Effector CD4-positive, alpha-beta T cell (primary cell): Measurements from ENCODE around the gene DYNLT2.
"Not testable (repeated sequence)": the region's sequence is repeated elsewhere in the genome, so short reads cannot be mapped to it uniquely, and the experiment has no call there.

Experiments
- DNase-seq: peaks from one replicate; pipeline ENCODE4 v3.0.0-alpha.2; 2020

DYNLT2 gene

DNA sequence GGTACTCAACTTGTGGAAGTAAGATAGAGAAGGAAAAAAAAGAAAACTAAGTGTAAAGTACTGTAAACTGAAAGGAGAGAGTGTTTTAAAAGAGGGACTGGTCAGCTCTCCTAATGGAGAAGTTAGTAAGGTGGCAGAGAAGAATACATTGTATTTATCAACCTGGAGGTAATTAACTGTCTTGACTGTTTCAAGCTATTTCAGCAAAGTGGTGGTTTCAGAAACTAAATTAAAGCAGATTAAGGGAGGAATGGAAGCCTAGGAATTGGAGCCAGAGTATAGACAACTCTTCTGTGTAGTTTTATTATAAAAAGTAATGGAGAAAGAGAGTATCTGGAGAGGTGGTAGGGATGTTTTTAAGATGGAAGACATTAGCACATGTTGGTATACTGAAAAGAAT is 24.4 kb downstream of the DYNLT2 start:
- DNase-seq: no peak

DNA sequence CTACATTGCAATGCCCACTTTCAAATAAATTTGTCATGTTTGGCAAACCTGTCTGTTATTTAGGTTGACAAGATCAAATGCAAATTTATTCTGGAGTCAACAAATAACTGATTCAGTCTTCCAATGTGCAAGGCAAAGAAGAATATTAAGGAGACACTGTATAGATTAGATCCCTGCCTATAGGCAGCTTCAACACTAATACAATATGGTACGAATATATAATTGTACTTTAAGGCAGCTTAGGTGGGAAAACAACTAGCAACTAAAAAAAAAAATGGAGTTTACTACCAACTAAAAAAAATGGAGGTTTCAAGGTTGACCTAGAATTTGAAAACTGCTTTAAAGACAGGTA is 25.3 kb downstream of the DYNLT2 start:
- no peak for DNase-seq

DNA sequence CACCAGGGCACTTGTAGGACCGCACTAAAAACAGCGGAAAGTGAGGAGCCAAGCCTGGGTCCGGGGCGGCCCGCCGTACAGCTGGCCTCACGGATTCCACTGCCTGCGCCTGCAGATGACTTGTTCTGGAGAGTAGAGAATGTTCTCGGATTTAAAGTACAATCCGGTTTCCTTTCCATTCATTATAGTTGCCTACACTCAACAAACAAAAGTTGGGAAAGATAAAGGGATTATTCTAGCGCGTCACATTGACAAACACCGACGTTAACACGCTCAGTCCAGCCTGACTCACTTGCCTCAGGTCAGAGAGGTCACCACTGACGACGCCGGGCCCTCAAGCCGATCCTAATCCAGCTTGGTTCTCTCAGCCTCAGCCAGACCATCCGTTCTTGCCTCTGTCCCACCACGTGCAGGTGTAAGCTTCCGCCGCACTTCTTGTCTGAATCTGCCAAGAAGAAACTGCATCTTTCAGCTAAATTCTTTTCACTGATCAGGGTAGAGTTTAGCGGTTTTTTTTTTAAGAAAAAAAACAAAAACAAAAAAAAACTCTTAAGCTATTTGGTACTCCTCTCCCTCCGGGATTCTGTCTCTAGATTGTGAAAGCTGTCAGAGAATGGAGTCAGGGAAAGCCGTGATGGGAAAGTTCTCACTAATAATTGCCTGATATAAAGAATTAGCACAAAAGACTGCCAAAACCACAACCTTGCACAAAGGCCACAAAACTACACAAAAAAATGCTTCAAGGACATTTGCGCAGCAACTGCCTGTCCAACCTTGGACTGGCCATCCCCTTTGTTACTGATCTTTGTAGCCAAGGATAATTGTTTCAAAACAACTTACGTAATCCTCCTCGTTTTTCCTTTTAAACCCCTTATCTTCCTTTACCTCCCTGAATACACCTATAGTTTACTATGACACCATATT is 26.0 kb downstream of the DYNLT2 start:
- DNase-seq: peak; percentile 3

DNA sequence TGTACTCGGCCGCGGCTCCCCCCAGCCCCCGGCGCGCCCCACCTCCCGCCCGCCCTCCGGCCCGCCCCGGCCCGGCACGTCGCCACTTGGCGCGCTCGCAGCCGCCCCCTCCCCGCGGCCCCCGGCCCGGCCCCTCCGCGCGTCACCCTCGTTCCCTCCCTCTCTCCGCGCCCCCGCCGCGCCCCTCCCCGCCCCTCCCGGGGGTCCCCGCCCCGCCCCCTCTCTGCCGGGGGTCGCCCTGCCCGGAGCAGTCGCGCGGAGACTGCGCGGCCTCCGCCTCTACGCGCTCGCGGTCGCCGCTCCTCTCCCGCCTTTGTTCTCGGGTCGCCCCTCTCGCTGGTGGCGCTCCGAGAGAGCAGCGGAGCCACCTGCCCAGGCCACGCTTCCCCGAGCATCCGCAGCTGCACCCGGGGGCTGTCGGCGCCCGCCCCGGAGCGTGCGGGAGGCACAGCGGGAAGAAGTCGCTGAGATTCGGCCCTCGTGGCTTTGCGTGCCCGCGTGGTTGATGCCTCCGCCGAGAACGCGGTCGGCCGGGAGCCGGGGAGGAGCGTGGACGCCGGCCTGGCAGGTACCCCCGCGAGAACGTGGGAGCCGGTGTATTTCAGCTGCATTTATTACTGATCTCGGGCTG is 26.8 kb downstream of the DYNLT2 start, which contains the start of gene PHF10:
Gene PHF10, minus strand, starts transcription at position 7 of the 631 bp plus-strand sequence. CDS start 569 bp downstream, outside the sequence.
- peak; percentile 62 for DNase-seq

DNA sequence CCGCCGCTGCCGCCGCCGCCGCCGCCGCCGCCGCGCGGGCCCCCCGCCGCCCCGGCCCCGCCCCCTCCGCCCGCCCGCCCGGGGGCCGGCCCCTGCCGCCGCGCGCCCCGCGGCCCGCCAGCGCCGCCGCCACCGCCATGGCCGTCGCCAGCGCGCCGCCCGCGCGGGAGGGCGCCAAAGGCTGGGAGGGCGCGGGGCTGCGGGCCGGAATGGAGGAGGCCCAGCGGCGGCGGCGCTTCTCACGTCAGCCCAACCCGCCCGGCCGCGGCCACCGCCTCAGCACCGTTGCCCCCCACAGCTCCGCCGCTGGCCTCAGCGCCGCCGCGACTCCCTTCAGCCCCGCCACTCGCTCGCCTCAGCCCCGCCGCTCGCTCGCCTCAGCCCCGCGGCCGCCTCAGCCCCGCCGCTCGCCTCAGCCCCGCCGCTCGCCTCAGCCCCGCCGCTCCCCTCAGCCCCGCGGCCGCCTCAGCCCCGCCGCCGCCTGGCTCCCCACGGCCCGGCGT is 27.3 kb downstream of the DYNLT2 start:
- peak; percentile 26 for DNase-seq

GRCh38 chr6:169723200-169723909 is 28.0 kb downstream of the DYNLT2 start:
- peak; percentile 51 for DNase-seq

GRCh38 chr6:169722362-169723199 is 28.8 kb downstream of the DYNLT2 start:
- peak; percentile 16 for DNase-seq

DNA sequence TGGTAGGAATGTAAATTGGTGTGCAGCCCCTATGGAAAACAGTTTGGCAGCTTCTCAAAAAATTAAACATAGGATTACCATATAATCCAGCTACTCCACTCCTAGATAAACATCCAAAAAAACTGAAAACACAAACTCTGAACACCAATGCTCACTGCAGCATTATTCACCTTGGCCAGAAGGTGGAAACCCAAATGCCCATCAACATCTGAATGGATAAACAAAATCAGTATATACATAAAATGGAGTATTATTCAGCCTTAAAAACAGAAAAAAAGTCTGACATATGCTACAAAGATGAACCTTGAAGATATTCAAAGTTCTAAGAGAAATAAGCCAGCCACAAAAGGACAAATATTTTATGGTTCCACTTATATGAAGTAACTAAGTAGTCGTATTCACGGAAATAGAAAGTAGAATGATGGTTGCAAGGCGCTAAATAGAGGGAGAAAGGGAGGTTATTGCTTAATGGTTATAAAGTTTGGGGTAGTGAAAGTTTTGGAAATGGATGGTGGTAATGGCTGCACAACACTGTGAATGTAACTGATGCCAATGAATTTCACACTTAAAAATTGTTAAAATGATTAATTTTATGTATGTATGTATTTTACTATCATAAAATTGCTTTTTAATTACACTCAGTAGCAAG is 31.0 kb downstream of the DYNLT2 start:
- DNase-seq: no peak

DNA sequence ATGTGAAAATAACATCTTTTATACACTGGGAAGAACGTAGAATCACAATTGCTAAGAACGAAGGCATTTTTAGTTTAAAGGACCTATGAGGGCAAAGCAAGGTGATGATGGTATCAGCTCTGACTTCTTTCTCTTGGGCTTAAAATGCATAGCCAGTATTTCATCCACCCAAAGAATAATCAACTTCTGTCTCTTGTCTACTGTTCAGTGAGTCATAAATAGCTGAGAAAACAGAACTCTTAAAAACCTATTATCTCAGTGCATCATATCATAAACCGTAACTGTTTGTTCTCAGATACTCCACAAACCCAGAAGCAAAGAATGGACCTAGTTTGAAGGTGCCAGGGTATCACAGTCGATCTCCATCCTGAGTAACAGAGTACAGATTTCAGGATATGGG is 32.3 kb downstream of the DYNLT2 start:
- DNase-seq: no peak

GRCh38 chr6:169714595-169714994 is 36.8 kb downstream of the DYNLT2 start:
- DNase-seq: no peak

- no peak for DNase-seq
Measured at GRCh38 chr6:169714178-169714577, 37.2 kb downstream of the DYNLT2 start.

DNA sequence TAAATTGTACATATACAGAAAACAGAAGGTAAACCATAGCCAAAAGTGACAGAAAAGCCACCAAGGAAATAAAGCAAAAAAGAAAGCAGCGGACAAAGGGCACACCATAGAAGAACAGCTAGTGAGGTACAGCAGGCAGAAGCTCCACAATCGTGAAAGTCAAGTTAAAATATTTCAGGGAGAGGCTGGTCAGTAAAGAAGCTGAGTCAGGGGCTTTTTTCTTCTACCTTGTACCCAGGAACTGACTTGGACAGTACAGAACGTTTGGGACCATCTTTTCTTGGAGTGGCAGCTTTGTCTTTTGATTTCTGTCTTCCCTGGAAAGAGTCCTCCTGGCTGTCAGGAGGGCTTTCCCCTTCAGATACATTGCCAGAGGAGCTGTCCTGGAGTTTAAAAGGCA is 41.4 kb downstream of the DYNLT2 start:
- no peak for DNase-seq

DNA sequence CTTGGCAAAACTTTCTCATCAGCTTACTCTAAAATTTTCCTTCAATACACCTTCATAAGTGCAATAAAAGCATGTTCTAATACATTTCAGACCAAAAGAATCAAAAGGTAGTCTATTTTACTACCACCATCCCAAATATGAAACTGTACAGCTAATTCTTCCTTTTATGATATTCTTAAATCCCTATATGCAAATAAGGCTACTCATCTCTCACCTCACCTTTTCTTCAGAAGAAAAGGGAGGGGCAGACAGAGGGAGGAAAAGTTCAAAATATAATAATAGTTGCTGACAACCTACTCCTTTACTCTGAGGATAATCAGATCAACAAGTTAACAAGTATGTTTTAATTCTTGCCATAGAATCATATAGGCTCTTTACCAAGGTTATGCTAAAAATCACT is 42.1 kb downstream of the DYNLT2 start:
- DNase-seq: no peak

DNA sequence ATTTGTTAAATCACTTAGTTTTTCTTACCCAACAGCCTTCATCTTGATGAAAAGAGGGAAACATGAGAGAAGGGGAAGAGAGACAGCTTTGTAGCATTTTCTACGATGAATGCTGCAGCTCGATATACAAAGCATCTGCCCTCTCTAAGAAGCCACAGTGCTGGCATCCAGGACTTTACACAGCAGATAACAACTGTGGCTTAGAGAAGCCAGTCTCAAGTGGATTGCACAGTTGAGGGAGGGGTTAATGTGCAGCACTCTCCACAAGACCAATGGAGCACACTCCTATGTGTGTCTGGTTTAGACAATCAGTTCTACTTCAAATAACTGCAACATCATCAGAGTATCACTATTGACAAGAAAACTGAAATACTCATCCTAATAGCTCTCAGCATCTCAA is 43.6 kb downstream of the DYNLT2 start:
- DNase-seq: no peak

- no peak for DNase-seq
Measured at GRCh38 chr6:169702840-169703246, 48.5 kb downstream of the DYNLT2 start.

DNA sequence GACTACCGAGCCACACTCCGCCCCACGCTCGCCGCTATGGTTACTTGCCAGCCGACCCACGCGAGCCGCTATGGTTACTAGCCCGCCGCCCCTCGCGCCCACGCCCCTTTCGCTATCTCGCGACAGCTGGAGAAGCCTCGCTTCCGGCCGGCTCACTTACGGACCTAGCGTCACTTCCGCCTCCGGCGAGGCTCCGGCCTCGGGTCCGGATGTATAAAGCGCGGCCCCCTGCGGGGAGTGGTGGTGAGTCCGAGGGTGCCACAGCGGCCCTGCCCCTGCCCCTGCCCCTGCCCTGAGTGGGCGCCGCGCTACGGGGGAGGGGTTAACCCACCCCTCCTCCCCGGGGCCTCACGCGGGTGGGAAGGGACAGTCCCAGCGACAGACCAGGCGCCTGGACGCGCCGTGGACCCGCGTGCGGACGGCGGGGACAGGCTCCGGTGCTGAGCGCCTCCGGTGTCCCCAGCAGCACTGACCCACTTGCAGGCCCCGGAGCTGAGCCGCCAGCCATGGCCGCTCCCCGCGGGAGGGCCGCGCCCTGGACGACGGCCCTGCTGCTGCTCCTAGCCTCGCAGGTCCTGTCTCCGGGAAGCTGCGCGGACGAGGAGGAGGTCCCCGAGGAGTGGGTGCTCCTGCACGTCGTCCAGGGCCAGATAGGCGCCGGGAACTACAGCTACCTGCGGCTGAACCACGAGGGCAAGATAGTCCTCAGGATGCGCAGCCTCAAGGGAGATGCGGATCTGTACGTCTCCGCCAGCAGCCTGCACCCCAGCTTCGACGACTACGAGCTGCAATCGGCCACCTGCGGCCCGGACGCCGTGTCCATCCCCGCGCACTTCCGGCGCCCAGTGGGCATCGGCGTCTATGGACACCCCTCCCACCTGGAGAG is 49.2 kb downstream of the DYNLT2 start, which contains the start of the genes C6orf120 and WDR27:
Gene C6orf120, plus strand, starts transcription at position 173 of the 886 bp plus-strand sequence. Its CDS starts 334 bp downstream, at position 507.
Gene WDR27, minus strand, starts transcription at position 76 of the 886 bp plus-strand sequence. CDS start 13,024 bp downstream, outside the sequence.
- DNase-seq: peak; percentile 96

DNA sequence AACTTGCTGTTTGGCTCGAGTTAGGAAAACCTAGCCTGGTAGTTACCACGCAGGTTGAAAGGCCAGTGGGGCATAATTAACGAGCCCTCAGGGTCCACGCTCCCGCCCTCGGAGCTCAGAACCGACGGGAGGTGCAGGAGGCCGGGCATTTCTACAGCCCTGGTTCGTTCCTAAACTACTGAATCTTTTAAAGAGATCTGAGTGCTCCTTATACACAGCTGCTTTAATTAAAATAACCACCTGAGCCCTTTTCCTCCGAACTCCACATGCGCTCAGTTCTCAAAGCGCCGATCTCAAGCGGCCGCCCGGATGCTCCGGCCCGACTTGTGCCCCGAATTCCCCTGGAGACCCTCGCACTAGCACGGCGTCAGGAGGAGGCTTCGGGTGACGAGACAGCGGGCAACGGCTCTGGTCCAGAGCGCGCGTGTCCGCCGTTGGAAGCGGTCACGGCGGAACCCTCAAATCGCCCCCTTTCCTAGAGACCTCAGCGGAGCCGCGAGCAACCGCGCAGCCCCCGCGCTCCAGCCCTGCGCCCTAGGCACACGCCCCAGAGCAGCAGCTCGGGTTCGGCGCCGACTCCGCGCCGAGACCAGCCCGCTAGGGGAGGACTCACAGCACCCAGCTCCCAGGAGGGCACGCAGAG is 49.9 kb downstream of the DYNLT2 start:
- no peak for DNase-seq

- no peak for DNase-seq
Measured at GRCh38 chr6:169700296-169700695, 51.1 kb downstream of the DYNLT2 start.

- DNase-seq: not testable (repeated sequence)
Measured at GRCh38 chr6:169697115-169697514, 54.3 kb downstream of the DYNLT2 start.

- DNase-seq: no peak
Measured at GRCh38 chr6:169695131-169695530, 56.2 kb downstream of the DYNLT2 start.
